Endothelial cell of umbilical vein (primary cell): ENCODE results near the gene ZNF326. TPM values are rescaled to one million over a fixed set of nuclear protein-coding genes. Genes with fewer than 3 reads are reported as not detected.
A peak's percentile ranks its signal among the peaks of the same experiment; 100 is the strongest.

ENCODE experiments used
- BruUV-seq: library from RNA; stranded (reverse); fragments of 400-500 nt; replicated peaks from 2 replicates; lab custom pipeline; 2021; lab: Mats Ljungman, UMichigan
- CTCF ChIA-PET: fragments of 300-600, 350-600 bp; sonication (Branson Sonifier 250); formaldehyde crosslinking; loops from one replicate; lab custom pipeline; 2021; ENCODE audit warnings: antibody characterized with exemption, inconsistent platforms; lab: Charles Lee
- POLR2A ChIA-PET: fragments of 300-600, 350-600 bp; sonication (Branson Sonifier 250); formaldehyde crosslinking; loops from one replicate; lab custom pipeline; 2021; ENCODE audit warnings: antibody characterized with exemption, inconsistent platforms; lab: Charles Lee
- DNase-seq: peaks from one replicate; pipeline ENCODE4 v3.0.0-alpha.2; 2011; ENCODE audit warnings: low read depth, low spot score
- FAIRE-seq: peaks from 2 replicates; lab custom pipeline; 2011; peaks lifted over from hg19 to GRCh38; lab: Jason Lieb, UNC
- H2AFZ ChIP-seq: 2 replicates; pipeline ENCODE4 v1.6.0; 2012; ENCODE audit warnings: low read depth, low read length, control low read depth, inconsistent platforms
- H3K27ac ChIP-seq: 2 replicates; pipeline ENCODE4 v1.5.1; 2011; ENCODE audit warnings: low read depth, mild to moderate bottlenecking, control low read depth, low read length, moderate library complexity; ENCODE audit not compliant: insufficient read depth
- H3K27me3 ChIP-seq, 2 experiments: 2 replicates each; pipeline versions ENCODE4 v1.6.0 to v1.6.1; 2011; ENCODE audit warnings: low read length in 2 of 2, mixed read lengths in 1 of 2; ENCODE audit not compliant: control insufficient read depth in 2 of 2, insufficient read depth in 2 of 2
- H3K36me3 ChIP-seq, 2 experiments: 2 replicates in 1 of 2; 3 replicates in 1 of 2; pipeline ENCODE4 v1.5.1; 2011; ENCODE audit warnings: low read length in 2 of 2, mild to moderate bottlenecking in 1 of 2, moderate library complexity in 1 of 2; ENCODE audit not compliant: control insufficient read depth in 2 of 2, insufficient read depth in 2 of 2; ENCODE audit errors: extremely low read depth in 1 of 2
- H3K4me1 ChIP-seq: 3 replicates; pipeline ENCODE4 v1.5.1; 2011; ENCODE audit warnings: mild to moderate bottlenecking, low read length; ENCODE audit not compliant: control insufficient read depth, insufficient read depth; ENCODE audit errors: extremely low read depth
- H3K4me2 ChIP-seq: 2 replicates; pipeline ENCODE4 v1.6.1; 2011; ENCODE audit warnings: low read length, control low read depth, mixed read lengths; ENCODE audit not compliant: insufficient read depth
- H3K4me3 ChIP-seq, 3 experiments: fragments of 200-600 bp in 1 of 3; sonication (generic), shearing (Covaris generic) in 1 of 3; replicated peaks in 1 of 3; 2 replicates each; pipeline ENCODE4 v1.5.1; 2011 to 2016; ENCODE audit warnings: control low read depth in 3 of 3, low read length in 3 of 3, mild to moderate bottlenecking in 2 of 3, inconsistent platforms in 1 of 3, low read depth in 1 of 3, moderate library complexity in 1 of 3; ENCODE audit not compliant: insufficient read depth in 1 of 3
- H3K79me2 ChIP-seq: 2 replicates; pipeline ENCODE4 v1.6.0; 2012; ENCODE audit warnings: low read length, inconsistent platforms; ENCODE audit not compliant: control insufficient read depth, insufficient read depth
- H3K9ac ChIP-seq: replicated peaks from 2 replicates; pipeline ENCODE3; 2011; ENCODE audit warnings: low read length, control low read depth; ENCODE audit not compliant: insufficient read depth; ENCODE audit errors: extremely low read depth
- H3K9me1 ChIP-seq: replicated peaks from 3 replicates; pipeline ENCODE4 v1.6.0; 2011; ENCODE audit warnings: mild to moderate bottlenecking, low read length; ENCODE audit not compliant: control insufficient read depth, insufficient read depth; ENCODE audit errors: extremely low read depth
- H3K9me3 ChIP-seq: replicated peaks from 2 replicates; pipeline ENCODE4 v1.5.1; 2012; ENCODE audit warnings: low read length, inconsistent platforms; ENCODE audit not compliant: control insufficient read depth, insufficient read depth
- H4K20me1 ChIP-seq: replicated peaks from 2 replicates; pipeline ENCODE3; 2011; ENCODE audit warnings: mild to moderate bottlenecking, low read length; ENCODE audit not compliant: control insufficient read depth, insufficient read depth; ENCODE audit errors: extremely low read depth
- CTCF ChIP-seq, 2 donors: IDR thresholded peaks; 1 replicate in 1 of 2; 2 replicates in 1 of 2; pipeline ENCODE4 v1.5.1; 2011; ENCODE audit warnings: low read length in 2 of 2, mild to moderate bottlenecking in 2 of 2, moderate library complexity in 2 of 2, control low read depth in 1 of 2, inconsistent platforms in 1 of 2, low read depth in 1 of 2; ENCODE audit not compliant: insufficient read depth in 1 of 2; ENCODE audit errors: extremely low read depth in 1 of 2
- EZH2 ChIP-seq: IDR thresholded peaks from 2 replicates; pipeline ENCODE4 v1.6.1; 2012; ENCODE audit warnings: borderline replicate concordance, low read depth, mild to moderate bottlenecking, moderate library complexity, low read length, inconsistent platforms; ENCODE audit not compliant: severe bottlenecking
- FOS ChIP-seq: IDR thresholded peaks from 2 replicates; pipeline ENCODE4 v1.6.1; 2011; ENCODE audit warnings: mild to moderate bottlenecking, low read length, moderate library complexity, borderline replicate concordance; ENCODE audit not compliant: insufficient read depth
- GATA2 ChIP-seq: IDR thresholded peaks from 2 replicates; pipeline ENCODE4 v1.7.0; 2011; ENCODE audit warnings: low read depth, mild to moderate bottlenecking, moderate library complexity, mixed read lengths, low read length; ENCODE audit not compliant: insufficient read length, insufficient read depth
- JUN ChIP-seq: IDR thresholded peaks from 2 replicates; pipeline ENCODE4 v1.6.1; 2011; ENCODE audit warnings: borderline replicate concordance, low read depth; ENCODE audit not compliant: insufficient read length, insufficient read depth
- MAX ChIP-seq: IDR thresholded peaks from 2 replicates; pipeline ENCODE4 v1.6.1; 2011; ENCODE audit not compliant: insufficient read depth, insufficient read length
- MYC ChIP-seq: IDR thresholded peaks from one replicate; pipeline ENCODE4 v1.6.1; 2011; ENCODE audit warnings: mild to moderate bottlenecking, low read depth, low read length
- POLR2A ChIP-seq: IDR thresholded peaks from 2 replicates; pipeline ENCODE4 v1.6.1; 2012; ENCODE audit warnings: low read depth, mild to moderate bottlenecking, control low read depth, low read length
- POLR2AphosphoS5 ChIP-seq: IDR thresholded peaks from 2 replicates; pipeline ENCODE4 v1.6.1; 2012; ENCODE audit warnings: low read depth, mild to moderate bottlenecking, control low read depth, low read length, moderate library complexity; ENCODE audit not compliant: insufficient read depth
- dilution Hi-C: fragments of 300-500 bp; cut with MboI; formaldehyde crosslinking; loops from one replicate; pipeline ENCODE4 v1.15.0; 2019; ENCODE audit warnings: low sequenced_read_pairs; ENCODE audit not compliant: extremely low pct_ligation_motif_present
- intact Hi-C: fragments of 100-400 bp; cut with micrococcal nuclease; formaldehyde crosslinking; loops from one replicate; pipeline ENCODE4 v1.10.0; 2022
- polyA plus RNA-seq, 4 experiments: library from polyadenylated mRNA; depleted of rRNA in 3 of 4; stranded (reverse) in 3 of 4; unstranded in 1 of 4; fragments of >200 nt; gene quantifications; 2 replicates each; pipeline versions ENCODE4 v1.2.1 to v1.2.3, GENCODE V29; 2011 to 2012; ENCODE audit warnings: missing spikeins in 1 of 4
- total RNA-seq: library from RNA; stranded (reverse); gene quantifications from 2 replicates; pipeline ENCODE4 v1.2.3, GENCODE V29; 2021

Gene ZNF326
- total and polyA plus RNA-seq, 2 donors (not counting 3 experiments of a cell fraction or from before 2014, with no cell fraction given) = 13.1 to 29.9 TPM

- H3K9me3 ChIP-seq = no peaks in the 10 kb centered on the region
- no peaks in the 10 kb centered on the region for H4K20me1 ChIP-seq
- H3K4me1 ChIP-seq = peaks cover 6% of the 10 kb centered on the region
- peak; percentile 87 for FAIRE-seq
- no peak overlapping the region for H3K27ac ChIP-seq
- CTCF ChIA-PET = interaction anchor here (0.9 to 1.5 kb wide), 4 partner anchors 12 to 119 kb away, joined by 3 to 7 read pairs (median 3); no protein-coding TSS in a partner anchor
- POLR2A ChIA-PET = interaction anchor here (0.6 kb wide), 1 partner anchor 332 kb away, joined by 3 read pairs; no protein-coding TSS in a partner anchor
- intact Hi-C loops = no loop called here
- H3K36me3 ChIP-seq = no peaks in the 10 kb centered on the region
- H3K79me2 ChIP-seq = no peaks in the 10 kb centered on the region
- no peaks in the 10 kb centered on the region for H3K9me1 ChIP-seq
- no peak overlapping the region for H3K4me3 ChIP-seq
- dilution Hi-C loops = no loop called here
- peak; percentile 64 for DNase-seq
- peak overlapping the region; percentile 15 for H2AFZ ChIP-seq
- no peak for TF ChIP-seq EZH2
- no peak for TF ChIP-seq GATA2
- TF ChIP-seq MYC = no peak
- TF ChIP-seq POLR2A = no peak
- TF ChIP-seq CTCF (IDR thresholded peaks at IDR 0.05; ENCODE audit: extremely low read depth in 1 of 2, insufficient read depth in 1 of 2, low read depth in 1 of 2, low read length in 2 of 2) = no peak
- no peak for TF ChIP-seq JUN
- TF ChIP-seq POLR2AphosphoS5 = no peak
- TF ChIP-seq MAX = no peak
- no peak for TF ChIP-seq FOS
- no peak overlapping the region for H3K9ac ChIP-seq
- H3K4me2 ChIP-seq = no peak overlapping the region
- BruUV-seq = no TSS peak
- no peaks in the 10 kb centered on the region for H3K27me3 ChIP-seq
Measured at GRCh38 chr1:89962024-89962741, 32.7 kb upstream of the ZNF326 start.
